HCT116 (cell line): ENCODE results near the gene CWC15. TPM values are rescaled to one million over a fixed set of nuclear protein-coding genes. Genes with fewer than 3 reads are reported as not detected.

Experiments
- ATAC-seq: fragments of 200-7000 bp; cut with Tn5 transposase; 2 replicates; pipeline ENCODE4 v1.9.1; 2020; ENCODE audit warnings: mild to moderate bottlenecking, moderate library complexity
- BruUV-seq: library from RNA; stranded (reverse); fragments of 400-500 nt; replicated peaks from 2 replicates; lab custom pipeline; 2021; lab: Mats Ljungman, UMichigan
- CTCF ChIA-PET: fragments of 300-600 bp; sonication (Branson Sonifier 250); formaldehyde crosslinking; loops from one replicate; lab custom pipeline; 2021; ENCODE audit warnings: antibody characterized with exemption; lab: Charles Lee
- POLR2A ChIA-PET: fragments of 300-600, 350-600 bp; sonication (Branson Sonifier 250); formaldehyde crosslinking; loops from one replicate; lab custom pipeline; 2021; ENCODE audit warnings: antibody characterized with exemption; lab: Charles Lee
- RAD21 ChIA-PET, 2 experiments: fragments of 300-600 bp; sonication (Branson Sonifier 250); formaldehyde crosslinking; loops; one replicate each; lab custom pipeline; 2023; ENCODE audit warnings: low total read pairs in 2 of 2; ENCODE audit not compliant: uncharacterized antibody in 2 of 2, unreplicated experiment in 2 of 2, low non-redundant PET in 1 of 2; lab: Charles Lee
- DNase-seq: peaks from one replicate; pipeline ENCODE4 v3.0.0-alpha.2; 2010; ENCODE audit warnings: low read depth, low spot score
- H2AFZ ChIP-seq: fragments of 200-600 bp; shearing (Covaris generic), sonication (generic); 2 replicates; pipeline ENCODE4 v1.6.1; 2017; ENCODE audit warnings: low read depth, mixed run types, mixed read lengths, antibody characterized with exemption, low read length; ENCODE audit not compliant: poor library complexity, severe bottlenecking
- H3K27ac ChIP-seq: 2 replicates; pipeline ENCODE4 v1.5.1; 2012; ENCODE audit warnings: low read depth, low read length
- H3K27me3 ChIP-seq: fragments of 200-600 bp; sonication (generic); 2 replicates; pipeline ENCODE4 v1.6.1; 2016; ENCODE audit warnings: mixed run types, low read length, mixed read lengths; ENCODE audit not compliant: insufficient read depth
- H3K36me3 ChIP-seq, 2 experiments: fragments of 200-500 bp in 1 of 2; fragments of 200-600 bp in 1 of 2; sonication (Bioruptor generic) in 1 of 2; sonication (generic) in 1 of 2; 2 replicates each; pipeline versions ENCODE4 v1.5.1 to v1.6.1; 2014 to 2016; ENCODE audit warnings: low read length in 2 of 2, inconsistent platforms in 1 of 2, mixed read lengths in 1 of 2, mixed run types in 1 of 2; ENCODE audit not compliant: insufficient read depth in 2 of 2, control insufficient read depth in 1 of 2
- H3K4me1 ChIP-seq, 2 experiments: fragments of 200-600 bp in 1 of 2; sonication (generic) in 1 of 2; 2 replicates each; pipeline versions ENCODE4 v1.5.1 to v1.6.1; 2012 to 2017; ENCODE audit warnings: low read length in 2 of 2, inconsistent platforms in 1 of 2, mild to moderate bottlenecking in 1 of 2, mixed read lengths in 1 of 2, mixed run types in 1 of 2, moderate library complexity in 1 of 2; ENCODE audit not compliant: insufficient read depth in 2 of 2, control insufficient read depth in 1 of 2
- H3K4me2 ChIP-seq: fragments of 200-600 bp; sonication (generic); 2 replicates; pipeline ENCODE4 v1.6.1; 2017; ENCODE audit warnings: mixed run types, low read length, mixed read lengths
- H3K4me3 ChIP-seq, 2 experiments: fragments of 200-600 bp in 1 of 2; sonication (generic) in 1 of 2; replicated peaks in 1 of 2; 2 replicates each; pipeline ENCODE4 v1.5.1; 2011 to 2016; ENCODE audit warnings: low read length in 2 of 2, control low read depth in 1 of 2, low read depth in 1 of 2, mild to moderate bottlenecking in 1 of 2, mixed read lengths in 1 of 2, mixed run types in 1 of 2
- H3K79me2 ChIP-seq: fragments of 200-600 bp; sonication (generic); 2 replicates; pipeline ENCODE4 v1.6.1; 2017; ENCODE audit warnings: mild to moderate bottlenecking, mixed run types, low read length, moderate library complexity, mixed read lengths; ENCODE audit not compliant: insufficient read depth
- H3K9ac ChIP-seq: fragments of 200-600 bp; sonication (generic); 2 replicates; pipeline ENCODE4 v1.6.1; 2016; ENCODE audit warnings: low read length, mixed read lengths
- H3K9me2 ChIP-seq: fragments of 200-600 bp; sonication (generic), shearing (Covaris generic); 2 replicates; pipeline ENCODE4 v1.6.1; 2017; ENCODE audit warnings: mixed run types, mild to moderate bottlenecking, moderate library complexity; ENCODE audit not compliant: insufficient read depth
- H3K9me3 ChIP-seq, 2 experiments: fragments of 200-500 bp in 1 of 2; fragments of 200-600 bp in 1 of 2; sonication (Bioruptor generic) in 1 of 2; sonication (generic) in 1 of 2; 2 replicates each; pipeline ENCODE4 v1.6.1; 2014 to 2017; ENCODE audit warnings: low read length in 2 of 2, mixed read lengths in 2 of 2, inconsistent platforms in 1 of 2, low read depth in 1 of 2, mild to moderate bottlenecking in 1 of 2, mixed run types in 1 of 2, moderate library complexity in 1 of 2; ENCODE audit not compliant: control insufficient read depth in 1 of 2, insufficient read depth in 1 of 2
- H4K20me1 ChIP-seq: fragments of 200-600 bp; sonication (generic), shearing (Covaris generic); 2 replicates; pipeline ENCODE4 v1.6.1; 2017; ENCODE audit warnings: mixed run types, mild to moderate bottlenecking, moderate library complexity; ENCODE audit not compliant: insufficient read depth
- ELF1 ChIP-seq: IDR thresholded peaks from 2 replicates; pipeline ENCODE4 v1.6.1; 2012; ENCODE audit warnings: low read depth, borderline replicate concordance
- EZH2 ChIP-seq: fragments of 200-600 bp; sonication (generic); IDR thresholded peaks from 2 replicates; pipeline ENCODE4 v1.6.1; 2017; ENCODE audit warnings: antibody characterized with exemption, mixed run types
- RAD21 ChIP-seq: IDR thresholded peaks from 2 replicates; pipeline ENCODE4 v1.6.1; 2012; ENCODE audit warnings: low read depth, mild to moderate bottlenecking
- TCF7L2 ChIP-seq: IDR thresholded peaks from 2 replicates; pipeline ENCODE4 v1.7.0; 2011; ENCODE audit warnings: borderline replicate concordance, inconsistent platforms; ENCODE audit not compliant: insufficient read depth, insufficient read length; ENCODE audit errors: extremely low read depth
- intact Hi-C: fragments of 100-400 bp; cut with micrococcal nuclease; formaldehyde crosslinking; loops from 2 replicates; pipeline ENCODE4 v1.10.0; 2022
- total RNA-seq: library from RNA; stranded (reverse); gene quantifications from one replicate; pipeline ENCODE4 v1.2.1, GENCODE V29; 2021; ENCODE audit not compliant: unreplicated experiment
- TF ChIP-seq, protein P1 (sequence below): IDR thresholded peaks from 2 replicates; pipeline ENCODE4 v1.6.1; 2011; ENCODE audit warnings: mild to moderate bottlenecking, low read length, moderate library complexity; ENCODE audit not compliant: insufficient replicate concordance; ENCODE audit errors: extremely low read depth
- TF ChIP-seq, protein P2 (sequence below): IDR thresholded peaks from 2 replicates; pipeline ENCODE4 v1.6.1; 2012
- TF ChIP-seq, protein P3 (sequence below): IDR thresholded peaks from 2 replicates; pipeline ENCODE4 v1.6.1; 2012; ENCODE audit warnings: low read depth

CWC15 gene
- total RNA-seq, 1 experiment from 2014 or later, result 47.6 TPM

DNA sequence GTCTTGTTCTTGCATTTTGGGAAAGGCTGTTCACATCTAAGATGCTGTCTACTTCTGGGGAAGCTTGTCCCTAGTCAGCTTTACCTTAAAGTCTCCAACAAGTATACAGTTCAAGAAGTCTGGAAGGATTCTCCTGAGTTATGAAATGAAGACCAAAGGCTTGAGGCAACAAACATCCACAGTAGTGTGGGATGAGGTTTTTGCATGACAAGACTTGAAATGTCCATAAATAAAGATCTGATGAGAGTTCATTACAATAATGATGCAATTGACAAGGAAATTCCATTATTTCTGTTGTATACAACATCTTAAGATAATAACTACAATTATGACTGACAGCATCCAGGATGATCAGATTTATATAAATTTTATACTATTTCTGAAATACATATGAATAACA is 30.4 kb upstream of the CWC15 start:
- ChIA-PET CTCF (no interaction called here), POLR2A (no interaction called here), RAD21 (no interaction called here)
- Histone ChIP-seq H3K9ac (no peak overlapping the region), H3K36me3 (no peaks in the 10 kb centered on the region), H3K27ac (no peak overlapping the region), H2AFZ (no peak overlapping the region), H3K27me3 (no peaks in the 10 kb centered on the region), H3K4me3 (no peak overlapping the region), H3K4me2 (no peak overlapping the region), H3K4me1 (no peaks in the 10 kb centered on the region), H3K79me2 (no peaks in the 10 kb centered on the region), H3K9me2 (0 out of 2 replicates have a peak, but pooled peaks cover 4% of the 10 kb centered on the region), H3K9me3 (no peaks in the 10 kb centered on the region), H4K20me1 (no peaks in the 10 kb centered on the region)
- ATAC-seq (no peak), DNase-seq (no peak)
- intact Hi-C loops, result no loop called here
- no TSS peak for BruUV-seq
- TF ChIP-seq, protein P1, sequence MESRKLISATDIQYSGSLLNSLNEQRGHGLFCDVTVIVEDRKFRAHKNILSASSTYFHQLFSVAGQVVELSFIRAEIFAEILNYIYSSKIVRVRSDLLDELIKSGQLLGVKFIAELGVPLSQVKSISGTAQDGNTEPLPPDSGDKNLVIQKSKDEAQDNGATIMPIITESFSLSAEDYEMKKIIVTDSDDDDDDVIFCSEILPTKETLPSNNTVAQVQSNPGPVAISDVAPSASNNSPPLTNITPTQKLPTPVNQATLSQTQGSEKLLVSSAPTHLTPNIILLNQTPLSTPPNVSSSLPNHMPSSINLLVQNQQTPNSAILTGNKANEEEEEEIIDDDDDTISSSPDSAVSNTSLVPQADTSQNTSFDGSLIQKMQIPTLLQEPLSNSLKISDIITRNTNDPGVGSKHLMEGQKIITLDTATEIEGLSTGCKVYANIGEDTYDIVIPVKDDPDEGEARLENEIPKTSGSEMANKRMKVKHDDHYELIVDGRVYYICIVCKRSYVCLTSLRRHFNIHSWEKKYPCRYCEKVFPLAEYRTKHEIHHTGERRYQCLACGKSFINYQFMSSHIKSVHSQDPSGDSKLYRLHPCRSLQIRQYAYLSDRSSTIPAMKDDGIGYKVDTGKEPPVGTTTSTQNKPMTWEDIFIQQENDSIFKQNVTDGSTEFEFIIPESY, result no peak
- TF ChIP-seq RAD21 (no peak), TCF7L2 (no peak), EZH2 (no peak), ELF1 (no peak)
- TF ChIP-seq, protein P2, sequence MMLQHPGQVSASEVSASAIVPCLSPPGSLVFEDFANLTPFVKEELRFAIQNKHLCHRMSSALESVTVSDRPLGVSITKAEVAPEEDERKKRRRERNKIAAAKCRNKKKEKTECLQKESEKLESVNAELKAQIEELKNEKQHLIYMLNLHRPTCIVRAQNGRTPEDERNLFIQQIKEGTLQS, result no peak
- TF ChIP-seq, protein P3, sequence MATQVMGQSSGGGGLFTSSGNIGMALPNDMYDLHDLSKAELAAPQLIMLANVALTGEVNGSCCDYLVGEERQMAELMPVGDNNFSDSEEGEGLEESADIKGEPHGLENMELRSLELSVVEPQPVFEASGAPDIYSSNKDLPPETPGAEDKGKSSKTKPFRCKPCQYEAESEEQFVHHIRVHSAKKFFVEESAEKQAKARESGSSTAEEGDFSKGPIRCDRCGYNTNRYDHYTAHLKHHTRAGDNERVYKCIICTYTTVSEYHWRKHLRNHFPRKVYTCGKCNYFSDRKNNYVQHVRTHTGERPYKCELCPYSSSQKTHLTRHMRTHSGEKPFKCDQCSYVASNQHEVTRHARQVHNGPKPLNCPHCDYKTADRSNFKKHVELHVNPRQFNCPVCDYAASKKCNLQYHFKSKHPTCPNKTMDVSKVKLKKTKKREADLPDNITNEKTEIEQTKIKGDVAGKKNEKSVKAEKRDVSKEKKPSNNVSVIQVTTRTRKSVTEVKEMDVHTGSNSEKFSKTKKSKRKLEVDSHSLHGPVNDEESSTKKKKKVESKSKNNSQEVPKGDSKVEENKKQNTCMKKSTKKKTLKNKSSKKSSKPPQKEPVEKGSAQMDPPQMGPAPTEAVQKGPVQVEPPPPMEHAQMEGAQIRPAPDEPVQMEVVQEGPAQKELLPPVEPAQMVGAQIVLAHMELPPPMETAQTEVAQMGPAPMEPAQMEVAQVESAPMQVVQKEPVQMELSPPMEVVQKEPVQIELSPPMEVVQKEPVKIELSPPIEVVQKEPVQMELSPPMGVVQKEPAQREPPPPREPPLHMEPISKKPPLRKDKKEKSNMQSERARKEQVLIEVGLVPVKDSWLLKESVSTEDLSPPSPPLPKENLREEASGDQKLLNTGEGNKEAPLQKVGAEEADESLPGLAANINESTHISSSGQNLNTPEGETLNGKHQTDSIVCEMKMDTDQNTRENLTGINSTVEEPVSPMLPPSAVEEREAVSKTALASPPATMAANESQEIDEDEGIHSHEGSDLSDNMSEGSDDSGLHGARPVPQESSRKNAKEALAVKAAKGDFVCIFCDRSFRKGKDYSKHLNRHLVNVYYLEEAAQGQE, result no peak
